GM23338 (cell line): Measurements from ENCODE around the gene STAT5B. TPM values are rescaled to one million over a fixed set of nuclear protein-coding genes. Genes with fewer than 3 reads are reported as not detected.
A peak's percentile ranks its signal among the peaks of the same experiment; 100 is the strongest.

Experiments used
- ATAC-seq: fragments of 200-7000 bp; cut with Tn5 transposase; 3 replicates; pipeline ENCODE4 v1.9.1; 2020
- DNase-seq: peaks from one replicate; pipeline ENCODE4 v3.0.0-alpha.2; 2015; ENCODE audit warnings: low spot score
- H2AFZ ChIP-seq: fragments of 200-600 bp; sonication (generic); 2 replicates; pipeline ENCODE4 v1.8.0; 2016; ENCODE audit warnings: antibody characterized with exemption, mild to moderate bottlenecking, moderate library complexity
- H3F3A ChIP-seq: fragments of 200-600 bp; sonication (generic); replicated peaks from 2 replicates; pipeline ENCODE4 v1.8.0; 2017; ENCODE audit warnings: antibody characterized with exemption, mixed run types, low read depth
- H3K27ac ChIP-seq: fragments of 200-600 bp; sonication (generic); 2 replicates; pipeline ENCODE4 v1.6.1; 2016; ENCODE audit warnings: low read depth
- H3K27me3 ChIP-seq: fragments of 200-600 bp; sonication (generic); 2 replicates; pipeline ENCODE4 v1.8.0; 2016; ENCODE audit warnings: mild to moderate bottlenecking, mixed run types, moderate library complexity; ENCODE audit not compliant: insufficient read depth
- H3K36me3 ChIP-seq: fragments of 200-600 bp; sonication (generic); 2 replicates; pipeline ENCODE4 v1.8.0; 2016; ENCODE audit warnings: mild to moderate bottlenecking; ENCODE audit not compliant: insufficient read depth
- H3K4me1 ChIP-seq: fragments of 200-600 bp; sonication (generic); 2 replicates; pipeline ENCODE4 v1.8.0; 2016; ENCODE audit warnings: mild to moderate bottlenecking, moderate library complexity; ENCODE audit not compliant: insufficient read depth
- H3K4me2 ChIP-seq: fragments of 200-600 bp; sonication (generic); 2 replicates; pipeline ENCODE4 v1.7.1; 2017; ENCODE audit warnings: mixed run types
- H3K4me3 ChIP-seq: fragments of 200-600 bp; sonication (generic); 2 replicates; pipeline ENCODE4 v1.6.1; 2016; ENCODE audit warnings: mixed run types
- H3K79me2 ChIP-seq: fragments of 200-600 bp; sonication (generic); replicated peaks from 2 replicates; pipeline ENCODE4 v1.8.0; 2017; ENCODE audit warnings: mild to moderate bottlenecking; ENCODE audit not compliant: insufficient read depth
- H3K9me2 ChIP-seq: fragments of 200-600 bp; sonication (generic); 2 replicates; pipeline ENCODE4 v1.8.0; 2017; ENCODE audit not compliant: insufficient read depth
- H4K20me1 ChIP-seq: fragments of 200-600 bp; sonication (generic); replicated peaks from 2 replicates; pipeline ENCODE4 v1.8.0; 2017; ENCODE audit warnings: mild to moderate bottlenecking; ENCODE audit not compliant: insufficient read depth
- H3K27ac Mint-ChIP-seq: 2 replicates; pipeline ENCODE4 v1.8.0; 2020; ENCODE audit warnings: inconsistent platforms, mild to moderate bottlenecking, moderate library complexity, mixed read lengths
- H3K27me3 Mint-ChIP-seq: 3 replicates; pipeline ENCODE4 v1.8.0; 2022; ENCODE audit warnings: low read depth, mild to moderate bottlenecking, moderate library complexity, mixed read lengths, inconsistent platforms; ENCODE audit not compliant: insufficient read depth, poor library complexity
- H3K36me3 Mint-ChIP-seq: 3 replicates; pipeline ENCODE4 v1.8.0; 2021; ENCODE audit warnings: low read depth, mild to moderate bottlenecking, inconsistent platforms, moderate library complexity, mixed read lengths
- H3K4me1 Mint-ChIP-seq: 3 replicates; pipeline ENCODE4 v1.8.0; 2020; ENCODE audit warnings: mild to moderate bottlenecking, inconsistent platforms, mixed read lengths
- H3K4me3 Mint-ChIP-seq: 3 replicates; pipeline ENCODE4 v1.8.0; 2021; ENCODE audit warnings: moderate library complexity, mild to moderate bottlenecking, inconsistent platforms, mixed read lengths
- H3K9me3 Mint-ChIP-seq: 3 replicates; pipeline ENCODE4 v1.8.0; 2020; ENCODE audit warnings: moderate library complexity, mild to moderate bottlenecking, inconsistent platforms, mixed read lengths
- CREB1 ChIP-seq: fragments of 250-450 bp; sonication (Bioruptor Pico); IDR thresholded peaks from 2 replicates; pipeline ENCODE4 v1.5.0; 2020; ENCODE audit warnings: low read depth, mild to moderate bottlenecking, moderate library complexity
- EZH2 ChIP-seq: fragments of 200-600 bp; sonication (generic); IDR thresholded peaks from one replicate; pipeline ENCODE4 v1.8.0; 2017; ENCODE audit warnings: antibody characterized with exemption, mild to moderate bottlenecking, low read depth; ENCODE audit not compliant: unreplicated experiment
- JUNB ChIP-seq: IDR thresholded peaks from one replicate; pipeline ENCODE4 v1.6.1; 2016; ENCODE audit warnings: antibody characterized with exemption; ENCODE audit not compliant: unreplicated experiment
- NANOG ChIP-seq: IDR thresholded peaks from 2 replicates; pipeline ENCODE4 v1.6.1; 2016; ENCODE audit warnings: antibody characterized with exemption, borderline replicate concordance
- POLR2AphosphoS5 ChIP-seq: IDR thresholded peaks from 2 replicates; pipeline ENCODE4 v1.6.1; 2016; ENCODE audit warnings: antibody characterized with exemption, low read depth
- STAT1 ChIP-seq: IDR thresholded peaks from one replicate; pipeline ENCODE4 v1.6.1; 2016; ENCODE audit warnings: antibody characterized with exemption; ENCODE audit not compliant: unreplicated experiment
- ZNF331 ChIP-seq: fragments of 250-450 bp; sonication (Bioruptor Pico); IDR thresholded peaks from 2 replicates; pipeline ENCODE4 v1.5.0; 2020; ENCODE audit warnings: low read depth, mild to moderate bottlenecking, moderate library complexity
- polyA plus RNA-seq: library from polyadenylated mRNA; unstranded; fragments of >200 nt; fragmentation: Nextera tagmentation; extraction: Ambion mirVana; gene quantifications from 2 replicates; pipeline ENCODE4 v1.2.1, GENCODE V29; 2016
- total RNA-seq: library from RNA; depleted of rRNA; stranded (reverse); fragments of >200 nt; shearing (Covaris generic); gene quantifications from 2 replicates; pipeline ENCODE4 v1.2.3, GENCODE V29; 2014
- TF ChIP-seq, protein P1 (sequence below), 2 experiments: fragments of 200-600 bp in 1 of 2; sonication (generic) in 1 of 2; conservative IDR thresholded peaks; 2 replicates each; pipeline versions ENCODE4 v1.5.1 to v1.6.1; 2016 to 2017; ENCODE audit warnings: antibody characterized with exemption in 2 of 2, low read depth in 2 of 2, mild to moderate bottlenecking in 2 of 2, moderate library complexity in 1 of 2
- TF ChIP-seq, protein P2 (sequence below): IDR thresholded peaks from one replicate; pipeline ENCODE4 v1.6.1; 2018; ENCODE audit warnings: antibody characterized with exemption; ENCODE audit not compliant: unreplicated experiment

STAT5B gene
- total and polyA plus RNA-seq, 2 experiments from 2014 or later, result 13.9 to 60.5 TPM

DNA sequence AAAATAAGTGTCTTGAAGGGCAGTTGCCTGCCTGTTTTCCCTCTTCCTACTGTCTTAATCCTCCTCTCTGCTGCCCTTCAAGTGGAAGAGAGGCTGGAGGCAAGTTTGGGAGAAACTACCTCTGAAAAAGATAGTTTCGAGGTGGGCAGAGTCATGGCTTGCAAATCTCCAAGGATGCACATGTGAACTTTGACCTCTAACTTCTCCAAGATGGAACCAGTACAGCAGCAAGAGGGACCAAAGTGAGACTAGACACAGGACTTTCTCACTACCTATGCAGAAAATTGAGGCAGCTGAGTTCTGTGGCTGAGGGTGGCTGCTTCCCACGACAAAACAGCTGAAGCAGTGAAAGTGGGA is 94.4 kb downstream of the STAT5B start:
- Histone ChIP-seq H3K9me2 (no peaks in the 10 kb centered on the region), H3K4me1 (peaks cover 13% of the 10 kb centered on the region; the same call in 1 of the 2 replicates), H2AFZ (peak overlapping the region; percentile 91; the same call in 1 of the 2 replicates), H3K79me2 (no peaks in the 10 kb centered on the region), H3K27me3 (peaks cover 52% of the 10 kb centered on the region), H4K20me1 (peaks cover 4% of the 10 kb centered on the region; the same call in 1 of the 2 replicates), H3F3A (peaks cover 14% of the 10 kb centered on the region), H3K27ac (no peak overlapping the region), H3K4me3 (peak overlapping the region; percentile 84; the same call in 1 of the 2 replicates), H3K36me3 (no peaks in the 10 kb centered on the region), H3K4me2 (peak overlapping the region; percentile 96; the same call in 1 of the 2 replicates)
- Mint-ChIP-seq H3K27ac (no peak overlapping the region), H3K4me3 (peak overlapping the region; percentile 65), H3K4me1 (peaks cover 35% of the 10 kb centered on the region), H3K27me3 (peaks cover 54% of the 10 kb centered on the region), H3K36me3 (no peaks in the 10 kb centered on the region), H3K9me3 (no peaks in the 10 kb centered on the region)
- DNase-seq (no peak), ATAC-seq (no peak)
- TF ChIP-seq CREB1 (CRISPR knock-in tag) (no peak), EZH2 (no peak), NANOG (no peak), ZNF331 (no peak), STAT1 (no peak), JUNB (no peak)
- TF ChIP-seq, protein P1, sequence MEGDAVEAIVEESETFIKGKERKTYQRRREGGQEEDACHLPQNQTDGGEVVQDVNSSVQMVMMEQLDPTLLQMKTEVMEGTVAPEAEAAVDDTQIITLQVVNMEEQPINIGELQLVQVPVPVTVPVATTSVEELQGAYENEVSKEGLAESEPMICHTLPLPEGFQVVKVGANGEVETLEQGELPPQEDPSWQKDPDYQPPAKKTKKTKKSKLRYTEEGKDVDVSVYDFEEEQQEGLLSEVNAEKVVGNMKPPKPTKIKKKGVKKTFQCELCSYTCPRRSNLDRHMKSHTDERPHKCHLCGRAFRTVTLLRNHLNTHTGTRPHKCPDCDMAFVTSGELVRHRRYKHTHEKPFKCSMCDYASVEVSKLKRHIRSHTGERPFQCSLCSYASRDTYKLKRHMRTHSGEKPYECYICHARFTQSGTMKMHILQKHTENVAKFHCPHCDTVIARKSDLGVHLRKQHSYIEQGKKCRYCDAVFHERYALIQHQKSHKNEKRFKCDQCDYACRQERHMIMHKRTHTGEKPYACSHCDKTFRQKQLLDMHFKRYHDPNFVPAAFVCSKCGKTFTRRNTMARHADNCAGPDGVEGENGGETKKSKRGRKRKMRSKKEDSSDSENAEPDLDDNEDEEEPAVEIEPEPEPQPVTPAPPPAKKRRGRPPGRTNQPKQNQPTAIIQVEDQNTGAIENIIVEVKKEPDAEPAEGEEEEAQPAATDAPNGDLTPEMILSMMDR (conservative IDR thresholded peaks at IDR 0.05; ENCODE audit: low read depth in 2 of 2), result no peak

DNA sequence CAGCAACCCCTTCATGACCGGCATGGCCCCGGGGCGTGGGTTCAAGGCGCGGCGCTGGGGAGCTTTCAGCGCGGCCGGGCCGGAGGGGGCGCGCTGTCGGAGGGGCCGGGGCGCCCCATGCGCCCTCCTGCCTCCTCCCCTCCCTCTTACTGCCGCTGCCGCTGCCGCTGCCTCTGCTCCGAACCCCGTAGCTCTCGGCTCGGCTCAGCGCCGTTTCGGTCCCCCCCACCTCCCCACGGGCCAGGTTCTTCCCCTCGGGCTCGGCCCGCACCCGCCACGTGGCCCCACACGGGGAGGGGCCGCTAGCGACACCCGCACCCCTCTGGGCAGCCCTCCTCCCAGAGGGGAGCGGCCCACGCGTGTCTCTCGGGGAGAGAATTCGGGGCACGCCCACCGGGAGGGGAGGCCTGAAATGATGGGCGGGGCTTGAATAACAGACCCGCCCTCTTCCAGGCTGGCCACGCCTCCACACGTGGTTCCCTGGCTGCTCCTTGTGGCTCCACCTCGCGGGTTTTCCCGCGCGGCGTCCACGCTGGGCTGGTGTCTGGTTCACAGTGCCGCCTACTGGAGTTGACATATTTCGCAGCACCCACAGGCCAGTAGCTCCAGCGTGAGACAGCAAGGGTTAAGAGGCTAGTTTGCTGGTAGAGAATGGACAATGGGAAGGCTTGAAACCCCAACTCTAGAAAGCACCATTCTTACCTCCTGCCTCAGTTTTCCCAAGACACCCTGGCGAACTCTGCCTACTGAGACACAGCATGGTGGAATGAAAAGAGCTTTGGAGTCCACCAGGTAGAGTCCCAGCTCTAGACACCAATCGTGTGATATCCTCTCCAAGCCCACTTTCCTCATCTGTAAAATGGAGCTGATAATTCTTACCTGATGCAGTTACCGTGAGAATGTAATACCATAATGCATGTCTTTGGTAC is 95.0 kb downstream of the STAT5B start, which contains the start of gene KCNH4:
Gene KCNH4, minus strand, starts transcription at position 221 of the 929 bp plus-strand sequence. Its CDS starts 197 bp downstream, at position 24.
- no peaks in the 10 kb centered on the region for H3K9me3 Mint-ChIP-seq
- H3K36me3 Mint-ChIP-seq, result no peaks in the 10 kb centered on the region
- Histone ChIP-seq H3K79me2 (no peaks in the 10 kb centered on the region), H3K36me3 (no peaks in the 10 kb centered on the region), H3K9me2 (no peaks in the 10 kb centered on the region), H3K4me2 (peak within 1 kb of the TSS; percentile 96), H3K27ac (no peak within 1 kb of the TSS), H3K4me3 (peak within 1 kb of the TSS; percentile 84), H4K20me1 (peaks cover 4% of the 10 kb centered on the region; the same call in 1 of the 2 replicates), H3K27me3 (peaks cover 50% of the 10 kb centered on the region), H2AFZ (peak within 1 kb of the TSS; percentile 91), H3F3A (peaks cover 14% of the 10 kb centered on the region), H3K4me1 (peaks cover 13% of the 10 kb centered on the region; the same call in 1 of the 2 replicates)
- peak within 1 kb of the TSS; percentile 82 for H3K4me3 Mint-ChIP-seq
- ATAC-seq, result peak; percentile 36
- peaks cover 52% of the 10 kb centered on the region for H3K27me3 Mint-ChIP-seq
- H3K4me1 Mint-ChIP-seq, result peaks cover 33% of the 10 kb centered on the region
- no peak within 1 kb of the TSS for H3K27ac Mint-ChIP-seq
- DNase-seq, result peak; percentile 73
- TF ChIP-seq, protein P1 (conservative IDR thresholded peaks at IDR 0.05; ENCODE audit: low read depth in 2 of 2), result peak; percentile 39 to 64; a peak in 3 of 4 replicates
- TF ChIP-seq POLR2AphosphoS5, result no peak
- peak; percentile 36; the same call in 1 of the 2 replicates for TF ChIP-seq CREB1 (CRISPR knock-in tag)
- TF ChIP-seq, protein P2, sequence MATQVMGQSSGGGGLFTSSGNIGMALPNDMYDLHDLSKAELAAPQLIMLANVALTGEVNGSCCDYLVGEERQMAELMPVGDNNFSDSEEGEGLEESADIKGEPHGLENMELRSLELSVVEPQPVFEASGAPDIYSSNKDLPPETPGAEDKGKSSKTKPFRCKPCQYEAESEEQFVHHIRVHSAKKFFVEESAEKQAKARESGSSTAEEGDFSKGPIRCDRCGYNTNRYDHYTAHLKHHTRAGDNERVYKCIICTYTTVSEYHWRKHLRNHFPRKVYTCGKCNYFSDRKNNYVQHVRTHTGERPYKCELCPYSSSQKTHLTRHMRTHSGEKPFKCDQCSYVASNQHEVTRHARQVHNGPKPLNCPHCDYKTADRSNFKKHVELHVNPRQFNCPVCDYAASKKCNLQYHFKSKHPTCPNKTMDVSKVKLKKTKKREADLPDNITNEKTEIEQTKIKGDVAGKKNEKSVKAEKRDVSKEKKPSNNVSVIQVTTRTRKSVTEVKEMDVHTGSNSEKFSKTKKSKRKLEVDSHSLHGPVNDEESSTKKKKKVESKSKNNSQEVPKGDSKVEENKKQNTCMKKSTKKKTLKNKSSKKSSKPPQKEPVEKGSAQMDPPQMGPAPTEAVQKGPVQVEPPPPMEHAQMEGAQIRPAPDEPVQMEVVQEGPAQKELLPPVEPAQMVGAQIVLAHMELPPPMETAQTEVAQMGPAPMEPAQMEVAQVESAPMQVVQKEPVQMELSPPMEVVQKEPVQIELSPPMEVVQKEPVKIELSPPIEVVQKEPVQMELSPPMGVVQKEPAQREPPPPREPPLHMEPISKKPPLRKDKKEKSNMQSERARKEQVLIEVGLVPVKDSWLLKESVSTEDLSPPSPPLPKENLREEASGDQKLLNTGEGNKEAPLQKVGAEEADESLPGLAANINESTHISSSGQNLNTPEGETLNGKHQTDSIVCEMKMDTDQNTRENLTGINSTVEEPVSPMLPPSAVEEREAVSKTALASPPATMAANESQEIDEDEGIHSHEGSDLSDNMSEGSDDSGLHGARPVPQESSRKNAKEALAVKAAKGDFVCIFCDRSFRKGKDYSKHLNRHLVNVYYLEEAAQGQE, result peak; percentile 17
